GM12873 (cell line): ENCODE results near the gene SSX2IP.

Experiments
- TF ChIP-seq, protein P1 (sequence below): IDR thresholded peaks from 2 replicates; pipeline ENCODE4 v1.5.1; 2012; ENCODE audit warnings: low read depth, mild to moderate bottlenecking, moderate library complexity, low read length, control low read depth; ENCODE audit not compliant: insufficient read depth; ENCODE audit errors: missing control alignments

The SSX2IP gene

DNA sequence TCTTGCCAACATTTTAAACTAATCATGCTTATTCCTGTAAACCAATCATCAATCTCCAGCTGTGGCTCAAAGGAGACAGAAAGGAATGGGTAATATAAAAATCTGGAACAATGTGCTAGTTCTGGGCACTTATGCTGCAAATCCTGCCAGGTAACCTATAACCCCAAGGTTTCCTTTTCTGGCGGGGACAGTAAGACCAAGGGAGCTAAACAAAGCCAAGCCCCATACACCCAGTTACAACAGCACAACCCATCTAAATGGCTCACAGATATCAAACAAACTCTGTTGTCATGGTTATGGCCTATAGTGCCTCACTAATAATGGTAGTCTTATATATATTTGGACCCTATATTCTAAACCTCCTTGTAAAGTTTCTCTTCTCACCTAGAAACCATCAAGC, 79.2 kb downstream of the SSX2IP start:
- TF ChIP-seq, protein P1, sequence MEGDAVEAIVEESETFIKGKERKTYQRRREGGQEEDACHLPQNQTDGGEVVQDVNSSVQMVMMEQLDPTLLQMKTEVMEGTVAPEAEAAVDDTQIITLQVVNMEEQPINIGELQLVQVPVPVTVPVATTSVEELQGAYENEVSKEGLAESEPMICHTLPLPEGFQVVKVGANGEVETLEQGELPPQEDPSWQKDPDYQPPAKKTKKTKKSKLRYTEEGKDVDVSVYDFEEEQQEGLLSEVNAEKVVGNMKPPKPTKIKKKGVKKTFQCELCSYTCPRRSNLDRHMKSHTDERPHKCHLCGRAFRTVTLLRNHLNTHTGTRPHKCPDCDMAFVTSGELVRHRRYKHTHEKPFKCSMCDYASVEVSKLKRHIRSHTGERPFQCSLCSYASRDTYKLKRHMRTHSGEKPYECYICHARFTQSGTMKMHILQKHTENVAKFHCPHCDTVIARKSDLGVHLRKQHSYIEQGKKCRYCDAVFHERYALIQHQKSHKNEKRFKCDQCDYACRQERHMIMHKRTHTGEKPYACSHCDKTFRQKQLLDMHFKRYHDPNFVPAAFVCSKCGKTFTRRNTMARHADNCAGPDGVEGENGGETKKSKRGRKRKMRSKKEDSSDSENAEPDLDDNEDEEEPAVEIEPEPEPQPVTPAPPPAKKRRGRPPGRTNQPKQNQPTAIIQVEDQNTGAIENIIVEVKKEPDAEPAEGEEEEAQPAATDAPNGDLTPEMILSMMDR, result no peak

DNA sequence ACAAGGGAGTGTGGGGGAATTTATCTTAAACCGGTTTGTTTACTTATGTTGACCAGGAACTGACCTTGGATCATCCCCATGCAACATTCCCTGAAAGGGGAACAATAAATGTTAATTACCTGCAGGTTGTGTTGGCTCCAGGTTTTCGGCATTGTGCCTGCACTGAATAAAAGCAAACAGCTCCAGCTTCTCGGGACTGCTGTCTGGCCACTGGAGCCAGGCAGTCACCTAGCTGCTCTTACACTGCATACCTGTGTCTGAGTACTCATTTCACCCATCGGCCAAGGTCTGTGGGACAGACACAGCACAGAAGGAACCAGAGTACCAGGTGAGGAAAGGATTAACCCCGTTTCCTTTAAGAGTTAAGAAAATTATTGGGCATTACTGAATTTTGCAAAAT, 83.3 kb downstream of the SSX2IP start:
- TF ChIP-seq, protein P1, result no peak

GRCh38 chr1:84605157-84605556, 85.1 kb downstream of the SSX2IP start:
- TF ChIP-seq, protein P1, result no peak

DNA sequence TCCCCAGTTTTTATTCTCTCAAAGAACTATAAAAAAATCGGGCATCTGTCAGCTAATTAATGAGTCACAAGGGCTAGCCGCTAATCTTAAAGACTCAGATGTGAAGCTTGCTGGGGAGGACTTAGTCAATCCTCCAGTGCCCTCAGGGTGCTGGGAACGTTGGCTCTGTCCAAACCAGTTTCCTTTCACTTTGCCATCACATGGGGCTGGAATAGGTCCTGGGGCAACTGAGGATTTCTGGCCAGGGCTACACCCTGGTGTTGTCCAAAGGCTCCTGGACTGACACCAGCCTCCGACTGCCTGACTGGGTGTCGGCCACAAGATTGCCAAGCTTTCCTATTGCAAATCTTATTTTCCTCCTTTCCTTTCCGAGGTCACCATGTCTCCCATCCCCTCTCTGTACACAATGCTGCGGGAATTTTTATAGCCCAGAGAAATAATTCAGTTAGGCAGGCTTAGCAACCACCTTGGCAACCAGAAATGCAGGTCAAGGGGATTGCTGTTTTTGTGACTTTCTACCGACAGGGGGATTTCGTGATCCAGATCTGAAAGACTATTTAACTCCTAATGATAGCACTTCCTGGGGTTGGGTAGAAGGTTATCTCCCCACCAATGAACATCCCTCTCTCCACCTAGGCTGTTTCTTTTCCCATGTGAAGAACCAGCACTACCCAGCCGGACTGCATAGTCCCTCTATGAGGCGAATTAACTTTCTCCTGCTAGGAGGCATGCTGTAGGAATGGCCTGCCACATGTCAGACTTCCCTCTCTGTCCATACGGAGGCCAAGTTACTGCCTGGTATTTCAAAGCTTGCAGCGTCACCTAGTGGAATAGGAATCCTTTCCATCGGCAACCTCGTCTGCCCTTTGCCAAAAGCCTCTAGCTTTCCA, 86.1 kb downstream of the SSX2IP start:
- TF ChIP-seq, protein P1, result peak; percentile 14

DNA sequence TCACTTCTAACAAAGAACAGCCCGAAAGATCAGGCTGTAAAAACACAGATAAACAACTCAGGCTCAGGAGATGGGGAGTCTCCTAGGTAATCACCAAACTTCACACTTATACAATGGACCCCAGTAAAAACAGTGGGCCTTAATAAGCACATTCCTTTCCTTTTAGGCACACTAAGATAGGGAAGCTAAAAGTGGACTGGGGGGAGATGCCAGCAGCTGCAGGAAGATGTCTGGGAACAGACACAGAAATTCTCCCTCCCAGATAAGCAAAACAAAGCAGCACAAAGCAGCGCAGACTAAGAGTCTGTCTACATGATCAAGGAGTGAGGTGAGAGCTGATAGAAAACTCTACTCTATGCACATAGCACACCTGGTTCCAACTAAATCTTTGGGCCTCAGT, 87.0 kb downstream of the SSX2IP start:
- TF ChIP-seq, protein P1, result no peak

- TF ChIP-seq, protein P1, result no peak
These were observed 89.5 kb downstream of the SSX2IP start for GRCh38 chr1:84600796-84601195.

- TF ChIP-seq, protein P1, result no peak
These were observed 91.2 kb downstream of the SSX2IP start for GRCh38 chr1:84598846-84599741.
